HG03354 (cell line): Measurements from ENCODE around the gene MIER1.
A peak's percentile ranks its signal among the peaks of the same experiment; 100 is the strongest.
"Not testable (repeated sequence)": the region's sequence is repeated elsewhere in the genome, so short reads cannot be mapped to it uniquely, and the experiment has no call there.

ENCODE experiments used
- ATAC-seq: cut with Tn5 transposase; IDR thresholded peaks from one replicate; pipeline ENCODE4 v1.9.1; 2021; ENCODE audit warnings: mild to moderate bottlenecking; ENCODE audit not compliant: unreplicated experiment, poor library complexity, severe bottlenecking

The MIER1 gene

GRCh38 chr1:66924756-66925557, at the start of gene MIER1, which contains the start of gene DNAI4:
MIER1 (plus strand) TSS chr1:66924990; CDS start chr1:66925029, 39 bp downstream.
DNAI4 (minus strand) TSS chr1:66924856; CDS start chr1:66924831, 25 bp downstream.
- peak; percentile 95 for ATAC-seq

GRCh38 chr1:66876664-66877063, 48.1 kb upstream of the MIER1 start:
- ATAC-seq: no peak

GRCh38 chr1:66889030-66889429, 35.8 kb upstream of the MIER1 start:
- no peak for ATAC-seq

- no peak for ATAC-seq
Observed at GRCh38 chr1:66890621-66891020, 34.2 kb upstream of the MIER1 start.

GRCh38 chr1:66893712-66894111, 31.1 kb upstream of the MIER1 start:
- ATAC-seq: no peak

- ATAC-seq: not testable (repeated sequence)
Observed at GRCh38 chr1:66915203-66915602, 9.6 kb upstream of the MIER1 start.

GRCh38 chr1:66916320-66916719, 8.5 kb upstream of the MIER1 start:
- no peak for ATAC-seq

- no peak for ATAC-seq
Observed at GRCh38 chr1:66917476-66917875, 7.3 kb upstream of the MIER1 start.

- ATAC-seq: no peak
Observed at GRCh38 chr1:66919063-66919462, 5.7 kb upstream of the MIER1 start.

GRCh38 chr1:66919828-66920227, 5.0 kb upstream of the MIER1 start:
- no peak for ATAC-seq

- ATAC-seq: no peak
Observed at GRCh38 chr1:66920543-66920942, 4.2 kb upstream of the MIER1 start.

- ATAC-seq: no peak
Observed at GRCh38 chr1:66925558-66925910, 744 bp downstream of the MIER1 start.

GRCh38 chr1:66925944-66926343, 1.2 kb downstream of the MIER1 start:
- no peak for ATAC-seq

GRCh38 chr1:66927528-66927927, 2.7 kb downstream of the MIER1 start:
- ATAC-seq: no peak

GRCh38 chr1:66929146-66929688, 4.4 kb downstream of the MIER1 start:
- ATAC-seq: no peak

- no peak for ATAC-seq
Observed at GRCh38 chr1:66929691-66929998, 4.9 kb downstream of the MIER1 start.

- peak; percentile 74 for ATAC-seq
Observed at GRCh38 chr1:66929999-66930822, 5.4 kb downstream of the MIER1 start.

GRCh38 chr1:66930823-66931174, 6.0 kb downstream of the MIER1 start:
- no peak for ATAC-seq

GRCh38 chr1:66931590-66931989, 6.8 kb downstream of the MIER1 start:
- no peak for ATAC-seq

GRCh38 chr1:66932291-66932690, 7.5 kb downstream of the MIER1 start:
- ATAC-seq: no peak
